ENCODE measurements around the gene NIPA2.

DNA sequence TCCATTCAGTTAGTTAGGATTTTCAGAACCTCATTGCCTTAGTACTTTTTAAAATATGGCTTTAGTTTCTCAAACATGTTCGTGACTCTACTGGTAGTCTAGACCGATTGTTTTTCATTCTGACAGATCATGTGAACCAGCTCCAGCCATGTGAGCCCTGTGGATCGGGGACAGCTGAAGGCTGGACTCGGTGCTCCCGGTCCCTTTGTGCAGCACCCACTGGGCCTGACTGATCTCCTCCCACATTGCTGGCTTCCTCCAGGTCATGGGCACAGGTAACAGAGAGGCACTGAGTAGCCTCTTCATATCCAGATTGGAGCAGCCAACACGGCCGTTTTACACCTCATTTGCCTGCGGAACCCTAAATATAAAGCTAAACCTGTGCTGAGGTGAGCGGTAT, 30.5 kb downstream of the NIPA2 start:
- TF ChIP-seq, protein P1, sequence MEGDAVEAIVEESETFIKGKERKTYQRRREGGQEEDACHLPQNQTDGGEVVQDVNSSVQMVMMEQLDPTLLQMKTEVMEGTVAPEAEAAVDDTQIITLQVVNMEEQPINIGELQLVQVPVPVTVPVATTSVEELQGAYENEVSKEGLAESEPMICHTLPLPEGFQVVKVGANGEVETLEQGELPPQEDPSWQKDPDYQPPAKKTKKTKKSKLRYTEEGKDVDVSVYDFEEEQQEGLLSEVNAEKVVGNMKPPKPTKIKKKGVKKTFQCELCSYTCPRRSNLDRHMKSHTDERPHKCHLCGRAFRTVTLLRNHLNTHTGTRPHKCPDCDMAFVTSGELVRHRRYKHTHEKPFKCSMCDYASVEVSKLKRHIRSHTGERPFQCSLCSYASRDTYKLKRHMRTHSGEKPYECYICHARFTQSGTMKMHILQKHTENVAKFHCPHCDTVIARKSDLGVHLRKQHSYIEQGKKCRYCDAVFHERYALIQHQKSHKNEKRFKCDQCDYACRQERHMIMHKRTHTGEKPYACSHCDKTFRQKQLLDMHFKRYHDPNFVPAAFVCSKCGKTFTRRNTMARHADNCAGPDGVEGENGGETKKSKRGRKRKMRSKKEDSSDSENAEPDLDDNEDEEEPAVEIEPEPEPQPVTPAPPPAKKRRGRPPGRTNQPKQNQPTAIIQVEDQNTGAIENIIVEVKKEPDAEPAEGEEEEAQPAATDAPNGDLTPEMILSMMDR (IDR thresholded peaks at IDR 0.05; ENCODE audit: low read depth, low read length): no peak
- TF ChIP-seq EZH2phosphoT487 (IDR thresholded peaks at IDR 0.05; ENCODE audit: low read depth): no peak

All from OCI-LY3 (cell line).